Kidney (tissue), 14 donors: ENCODE results near the gene AMMECR1. TPM values are rescaled to one million over a fixed set of nuclear protein-coding genes. Genes with fewer than 3 reads are reported as not detected.

Source experiments
- DNase-seq, 5 donors: peaks; one replicate each; pipeline ENCODE4 v3.0.0-alpha.2; 2013 to 2020
- FAIRE-seq: peaks from 2 replicates; lab custom pipeline; 2012; peaks lifted over from hg19 to GRCh38; lab: Jason Lieb, UNC
- H3K27ac ChIP-seq, 2 donors: one replicate each; pipeline ENCODE4 v1.7.0; 2013; ENCODE audit warnings: low read depth in 2 of 2, low read length in 2 of 2, inconsistent platforms in 1 of 2
- H3K27me3 ChIP-seq: one replicate; pipeline ENCODE4 v1.7.1; 2013; ENCODE audit warnings: low read length, inconsistent platforms; ENCODE audit not compliant: control insufficient read depth, insufficient read depth
- H3K36me3 ChIP-seq, 3 donors: one replicate each; pipeline versions ENCODE4 v1.7.0 to v1.7.1; 2013; ENCODE audit warnings: low read length in 3 of 3, control low read depth in 1 of 3, inconsistent platforms in 1 of 3; ENCODE audit not compliant: insufficient read depth in 3 of 3, control insufficient read depth in 2 of 3
- H3K4me1 ChIP-seq, 3 donors: one replicate each; pipeline versions ENCODE4 v1.7.0 to v1.7.1; 2013; ENCODE audit warnings: low read length in 3 of 3, inconsistent platforms in 1 of 3, low read depth in 1 of 3; ENCODE audit not compliant: control insufficient read depth in 2 of 3, insufficient read depth in 2 of 3
- H3K4me3 ChIP-seq, 3 donors: one replicate each; pipeline versions ENCODE4 v1.7.0 to v1.8.1; 2013; ENCODE audit warnings: low read length in 3 of 3, control low read depth in 1 of 3, inconsistent platforms in 1 of 3
- H3K9ac ChIP-seq, 3 donors: one replicate each; pipeline versions ENCODE4 v1.7.0 to v1.7.1; 2013; ENCODE audit warnings: low read length in 3 of 3, control low read depth in 1 of 3, inconsistent platforms in 1 of 3
- H3K9me3 ChIP-seq, 3 donors: one replicate each; pipeline versions ENCODE4 v1.7.0 to v1.7.1; 2013; ENCODE audit warnings: low read length in 3 of 3, control low read depth in 1 of 3, inconsistent platforms in 1 of 3; ENCODE audit not compliant: control insufficient read depth in 2 of 3, insufficient read depth in 1 of 3
- intact Hi-C: fragments of 100-400 bp; cut with DNase I; formaldehyde crosslinking; loops from one replicate; pipeline ENCODE4 v1.11.1; 2022
- polyA plus RNA-seq: library from polyadenylated mRNA; stranded (reverse); fragments of 350-450 nt; fragmentation: Illumina TruSeq; extraction: RNeasy Lipid Tissue Mini Kit (QIAGEN cat#74804); gene quantifications from one replicate; pipeline ENCODE4 v1.2.3, GENCODE V29; 2014; ENCODE audit warnings: low read depth, low replicate concordance; ENCODE audit not compliant: insufficient read depth
- total RNA-seq: library from RNA; stranded (reverse); fragmentation: NEBNext Ultra II Directional; extraction: Animal tissue kit (Norgen Biotek cat#: 25700); gene quantifications from one replicate; pipeline ENCODE4 v1.2.1, GENCODE V29; 2021
- TF ChIP-seq, protein P1 (sequence below): IDR thresholded peaks from 3 replicates; pipeline ENCODE4 v1.5.1; 2012; ENCODE audit warnings: mild to moderate bottlenecking, moderate library complexity, borderline replicate concordance; ENCODE audit not compliant: insufficient read depth; ENCODE audit errors: extremely low read depth
- donor health status: control.
- donor health status: control.
- donor health status: control.
- donor health status: control.
- donor health status: control.
- donor health status: DM: yes; HTN: yes; CAD: no.
- donor health status: Normal renal cell carcinoma (clear cell type).

The AMMECR1 gene
- total and polyA plus RNA-seq, 2 donors from 2014 or later = 4.4 to 11.0 TPM

DNA sequence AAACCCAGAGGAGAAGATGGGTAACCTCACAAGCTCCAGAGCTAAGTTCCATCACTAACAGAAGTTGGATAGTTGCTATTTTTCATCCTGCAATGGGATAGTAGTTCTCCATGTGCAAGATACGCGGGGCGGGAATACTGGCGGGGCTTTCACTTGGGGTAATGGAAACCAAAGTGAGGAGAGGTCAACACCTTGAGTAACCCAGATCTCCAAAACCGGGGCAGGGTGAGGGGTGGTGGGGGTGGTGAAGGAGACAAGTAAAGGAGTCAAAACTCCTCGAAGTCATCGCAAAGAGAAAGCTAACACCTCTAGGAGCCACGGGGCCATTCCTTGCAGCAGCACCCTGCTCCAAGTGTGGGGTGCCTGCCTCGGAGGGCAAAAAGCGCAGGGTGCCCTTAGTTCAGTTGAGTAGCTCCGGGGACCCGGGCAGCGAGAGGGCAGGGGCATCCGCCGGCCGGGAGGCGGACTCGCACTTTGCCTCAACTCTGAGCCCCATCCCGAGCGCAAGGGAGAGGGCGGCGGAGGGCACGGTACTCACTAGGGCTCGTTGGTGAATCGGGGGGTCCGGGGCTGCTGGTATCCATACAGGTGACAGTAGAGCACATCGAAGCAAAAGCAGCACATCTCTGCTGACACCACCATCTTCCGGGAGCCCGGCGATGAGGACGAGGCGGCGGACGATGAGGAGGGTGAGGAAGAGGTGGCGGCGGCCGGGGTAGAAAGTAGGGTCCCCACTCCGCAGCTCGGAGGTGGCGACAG is 645 bp downstream of the AMMECR1 start:
- DNase-seq (peak in 4 of 5 donors; percentile 34 to 44 (median 38)), FAIRE-seq (no peak)
- Histone ChIP-seq H3K9ac (peak overlapping the region; percentile 51 to 55 (median 51)), H3K9me3 (no peaks in the 10 kb centered on the region), H3K27ac (peak overlapping the region; percentile 74 to 86), H3K4me1 (no peaks in the 10 kb centered on the region), H3K36me3 (no peaks in the 10 kb centered on the region), H3K4me3 (peak overlapping the region; percentile 57 to 72 (median 69)), H3K27me3 (no peaks in the 10 kb centered on the region)
- TF ChIP-seq, protein P1, sequence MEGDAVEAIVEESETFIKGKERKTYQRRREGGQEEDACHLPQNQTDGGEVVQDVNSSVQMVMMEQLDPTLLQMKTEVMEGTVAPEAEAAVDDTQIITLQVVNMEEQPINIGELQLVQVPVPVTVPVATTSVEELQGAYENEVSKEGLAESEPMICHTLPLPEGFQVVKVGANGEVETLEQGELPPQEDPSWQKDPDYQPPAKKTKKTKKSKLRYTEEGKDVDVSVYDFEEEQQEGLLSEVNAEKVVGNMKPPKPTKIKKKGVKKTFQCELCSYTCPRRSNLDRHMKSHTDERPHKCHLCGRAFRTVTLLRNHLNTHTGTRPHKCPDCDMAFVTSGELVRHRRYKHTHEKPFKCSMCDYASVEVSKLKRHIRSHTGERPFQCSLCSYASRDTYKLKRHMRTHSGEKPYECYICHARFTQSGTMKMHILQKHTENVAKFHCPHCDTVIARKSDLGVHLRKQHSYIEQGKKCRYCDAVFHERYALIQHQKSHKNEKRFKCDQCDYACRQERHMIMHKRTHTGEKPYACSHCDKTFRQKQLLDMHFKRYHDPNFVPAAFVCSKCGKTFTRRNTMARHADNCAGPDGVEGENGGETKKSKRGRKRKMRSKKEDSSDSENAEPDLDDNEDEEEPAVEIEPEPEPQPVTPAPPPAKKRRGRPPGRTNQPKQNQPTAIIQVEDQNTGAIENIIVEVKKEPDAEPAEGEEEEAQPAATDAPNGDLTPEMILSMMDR = no peak
- intact Hi-C loops = no loop called here

DNA sequence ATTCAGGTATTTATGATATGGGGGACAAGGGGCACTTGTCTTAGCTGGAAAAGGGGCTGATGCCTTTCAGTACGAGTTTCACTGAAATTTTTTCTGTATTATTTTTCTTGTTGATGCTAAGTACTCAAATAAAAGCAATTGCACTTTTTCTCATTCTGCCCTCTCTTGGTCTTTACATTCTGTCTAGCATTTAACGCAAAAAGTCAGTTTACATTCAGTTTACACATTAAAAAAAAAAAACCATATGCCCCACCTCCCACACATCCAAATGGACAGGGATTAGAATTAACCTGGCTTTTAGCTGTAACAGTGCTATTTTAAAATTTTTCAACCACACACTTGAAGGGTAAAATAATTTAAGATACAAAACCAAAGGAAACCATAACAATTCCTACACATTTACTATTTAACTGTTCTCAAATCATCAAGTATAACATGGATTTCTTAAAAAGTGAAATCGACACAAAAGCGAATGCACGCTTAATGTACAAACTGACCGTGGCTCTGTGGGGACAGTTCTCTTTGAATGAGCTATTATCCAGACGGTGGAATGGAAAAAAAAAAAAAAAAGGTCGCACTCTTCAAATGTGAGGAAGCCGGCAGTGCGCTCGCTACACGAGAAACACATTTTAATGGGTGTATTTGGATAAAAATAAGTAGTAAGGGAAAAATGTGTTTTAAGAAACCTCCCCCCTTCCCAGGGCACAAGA is 1.4 kb downstream of the AMMECR1 start:
- no peak overlapping the region for H3K27ac ChIP-seq
- H3K9me3 ChIP-seq = no peaks in the 10 kb centered on the region
- no peaks in the 10 kb centered on the region for H3K27me3 ChIP-seq
- FAIRE-seq (no peak), DNase-seq (peak in 2 of 5 donors; percentile 26 to 34)
- intact Hi-C loops = no loop called here
- H3K4me3 ChIP-seq = peak overlapping the region; percentile 57 to 72 (median 69)
- H3K4me1 ChIP-seq = no peaks in the 10 kb centered on the region
- H3K36me3 ChIP-seq = no peaks in the 10 kb centered on the region
- TF ChIP-seq, protein P1 = no peak
- H3K9ac ChIP-seq = peak overlapping the region in 2 of 3 donors; percentile 30 to 51

DNA sequence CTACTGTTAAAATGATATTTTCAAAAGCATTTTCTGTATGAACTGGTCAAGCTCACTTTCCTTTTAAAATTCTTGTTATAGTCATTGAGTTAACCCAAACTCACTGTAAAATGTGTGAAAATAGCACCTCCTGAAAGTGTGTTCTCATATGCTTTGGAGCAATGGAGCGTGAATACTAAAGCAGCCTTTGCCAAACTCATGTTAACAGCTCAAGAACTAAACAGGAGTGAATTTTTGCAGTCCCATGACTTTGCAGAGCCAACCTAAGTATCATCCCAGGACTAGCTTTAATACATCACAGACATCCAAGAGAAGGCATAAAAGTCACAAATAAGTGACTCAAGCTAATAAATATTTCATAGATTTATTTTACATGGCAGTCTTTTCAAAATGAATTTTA is 2.3 kb downstream of the AMMECR1 start:
- Histone ChIP-seq H3K27me3 (no peaks in the 10 kb centered on the region), H3K9me3 (no peaks in the 10 kb centered on the region), H3K27ac (no peak overlapping the region), H3K36me3 (no peaks in the 10 kb centered on the region), H3K4me3 (peak overlapping the region in 1 of 3 donors; percentile 21), H3K4me1 (no peaks in the 10 kb centered on the region), H3K9ac (peak overlapping the region in 1 of 3 donors; percentile 7)
- FAIRE-seq (peak; percentile 32), DNase-seq (peak in 2 of 5 donors; percentile 13 to 34)
- intact Hi-C loops = no loop called here
- TF ChIP-seq, protein P1 = no peak
